Activated naive CD8-positive, alpha-beta T cell treated with anti-CD3 and anti-CD28 coated beads for 36 hours (primary cell): ENCODE data around the gene BCAS3. TPM values are rescaled to one million over a fixed set of nuclear protein-coding genes. Genes with fewer than 3 reads are reported as not detected.
A peak's percentile ranks its signal among the peaks of the same experiment; 100 is the strongest.

ENCODE experiments used
- DNase-seq: peaks from one replicate; pipeline ENCODE4 v3.0.0; 2021
- H3K27ac Mint-ChIP-seq: one replicate; pipeline ENCODE4 v1.8.0; 2022; ENCODE audit warnings: mild to moderate bottlenecking, moderate library complexity, mixed read lengths
- H3K27me3 Mint-ChIP-seq: one replicate; pipeline ENCODE4 v1.8.0; 2022; ENCODE audit warnings: mild to moderate bottlenecking, mixed read lengths
- H3K36me3 Mint-ChIP-seq: one replicate; pipeline ENCODE4 v1.8.0; 2021; ENCODE audit warnings: mild to moderate bottlenecking, mixed read lengths
- H3K4me1 Mint-ChIP-seq: one replicate; pipeline ENCODE4 v1.8.0; 2021; ENCODE audit warnings: mixed read lengths
- H3K4me3 Mint-ChIP-seq: one replicate; pipeline ENCODE4 v1.8.0; 2022; ENCODE audit warnings: mild to moderate bottlenecking, moderate library complexity, mixed read lengths
- H3K9me3 Mint-ChIP-seq: one replicate; pipeline ENCODE4 v1.8.0; 2022; ENCODE audit warnings: mixed read lengths
- total RNA-seq, 2 experiments: library from RNA; stranded (reverse); gene quantifications; one replicate each; pipeline ENCODE4 v1.2.3, GENCODE V29; 2021

The BCAS3 gene
- total RNA-seq, 2 experiments from 2014 or later = 4.9 to 7.0 TPM

DNA sequence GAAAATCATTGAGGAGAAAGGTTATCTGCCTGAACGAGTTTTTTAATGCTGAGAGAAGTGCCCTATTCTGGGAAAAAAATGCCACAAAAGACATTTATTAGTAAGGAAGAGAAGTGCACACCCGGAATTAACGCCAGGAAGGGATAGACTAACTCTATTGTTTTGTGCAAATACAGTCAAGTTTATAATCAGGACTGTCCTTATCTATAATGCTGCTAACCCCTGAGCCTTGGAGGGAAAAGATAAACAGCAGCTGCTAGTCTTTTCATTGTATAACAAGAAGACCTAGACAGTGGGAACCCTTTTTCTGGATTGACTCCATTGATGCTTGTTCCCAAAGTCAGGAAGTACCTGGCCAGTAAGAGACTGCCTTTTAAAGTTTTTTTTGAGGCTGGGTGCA, 26.5 kb downstream of the BCAS3 start:
- no peaks in the 10 kb centered on the region for H3K9me3 Mint-ChIP-seq
- no peaks in the 10 kb centered on the region for H3K27me3 Mint-ChIP-seq
- no peaks in the 10 kb centered on the region for H3K4me1 Mint-ChIP-seq
- H3K4me3 Mint-ChIP-seq = no peak overlapping the region
- no peak for DNase-seq
- no peak overlapping the region for H3K27ac Mint-ChIP-seq
- H3K36me3 Mint-ChIP-seq = no peaks in the 10 kb centered on the region

GRCh38 chr17:60712675-60713074, 35.0 kb downstream of the BCAS3 start:
- Mint-ChIP-seq H3K27me3 (no peaks in the 10 kb centered on the region), H3K27ac (no peak overlapping the region), H3K4me3 (no peak overlapping the region), H3K4me1 (no peaks in the 10 kb centered on the region), H3K36me3 (no peaks in the 10 kb centered on the region), H3K9me3 (no peaks in the 10 kb centered on the region)
- no peak for DNase-seq

DNA sequence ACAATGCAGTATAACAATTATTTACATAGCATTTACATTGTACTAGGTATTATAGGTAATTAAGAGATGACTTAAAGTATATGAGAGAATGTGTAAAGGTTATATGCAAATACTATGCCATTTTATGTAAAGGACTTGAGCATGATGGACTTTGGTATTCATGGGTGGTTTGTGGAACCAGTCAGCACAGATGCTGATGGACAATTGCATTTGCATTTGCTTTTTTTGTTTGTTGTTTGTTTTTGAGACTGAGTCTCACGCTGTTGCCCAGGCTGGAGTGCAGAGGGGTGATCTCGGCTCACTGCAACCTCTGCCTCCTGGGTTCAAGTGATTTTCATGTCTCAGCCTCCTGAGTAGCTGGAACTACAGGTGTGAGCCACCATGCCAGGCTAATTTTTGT, 36.0 kb downstream of the BCAS3 start:
- no peak overlapping the region for H3K27ac Mint-ChIP-seq
- H3K9me3 Mint-ChIP-seq = no peaks in the 10 kb centered on the region
- H3K4me1 Mint-ChIP-seq = no peaks in the 10 kb centered on the region
- no peak overlapping the region for H3K4me3 Mint-ChIP-seq
- H3K27me3 Mint-ChIP-seq = no peaks in the 10 kb centered on the region
- no peak for DNase-seq
- no peaks in the 10 kb centered on the region for H3K36me3 Mint-ChIP-seq

GRCh38 chr17:60716766-60717165, 39.1 kb downstream of the BCAS3 start:
- Mint-ChIP-seq H3K27ac (no peak overlapping the region), H3K4me1 (peaks cover 6% of the 10 kb centered on the region), H3K9me3 (no peaks in the 10 kb centered on the region), H3K4me3 (no peak overlapping the region), H3K36me3 (no peaks in the 10 kb centered on the region), H3K27me3 (no peaks in the 10 kb centered on the region)
- no peak for DNase-seq

DNA sequence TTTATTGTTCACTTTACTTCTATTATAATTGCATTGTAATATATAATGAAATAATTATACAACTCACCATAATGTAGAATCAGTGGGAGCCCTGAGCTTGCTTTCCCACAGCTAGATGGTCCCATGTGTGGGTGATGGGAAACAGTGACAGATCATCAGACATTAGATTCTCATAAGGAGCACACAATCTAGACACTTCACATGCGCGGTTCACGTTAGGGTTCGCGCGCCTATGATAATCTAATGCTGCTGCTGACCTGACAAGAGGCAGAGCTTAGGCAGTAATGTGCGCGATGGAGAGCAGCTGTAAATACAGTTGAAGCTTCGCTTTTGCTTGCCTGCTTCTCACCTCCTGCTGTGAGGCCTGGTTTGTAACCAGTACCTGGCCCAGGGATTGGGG, 40.2 kb downstream of the BCAS3 start:
- Mint-ChIP-seq H3K4me3 (no peak overlapping the region), H3K27me3 (no peaks in the 10 kb centered on the region), H3K27ac (no peak overlapping the region), H3K9me3 (no peaks in the 10 kb centered on the region), H3K4me1 (peaks cover 6% of the 10 kb centered on the region), H3K36me3 (no peaks in the 10 kb centered on the region)
- DNase-seq = no peak

GRCh38 chr17:60720763-60721531, 43.3 kb downstream of the BCAS3 start:
- Mint-ChIP-seq H3K4me3 (no peak overlapping the region), H3K27ac (no peak overlapping the region), H3K9me3 (no peaks in the 10 kb centered on the region), H3K27me3 (no peaks in the 10 kb centered on the region), H3K4me1 (peaks cover 6% of the 10 kb centered on the region), H3K36me3 (no peaks in the 10 kb centered on the region)
- peak; percentile 11 for DNase-seq

- Mint-ChIP-seq H3K36me3 (no peaks in the 10 kb centered on the region), H3K9me3 (no peaks in the 10 kb centered on the region), H3K4me3 (no peak overlapping the region), H3K4me1 (peaks cover 6% of the 10 kb centered on the region), H3K27ac (no peak overlapping the region), H3K27me3 (no peaks in the 10 kb centered on the region)
- no peak for DNase-seq
Measured at GRCh38 chr17:60724647-60725046, 47.0 kb downstream of the BCAS3 start.

DNA sequence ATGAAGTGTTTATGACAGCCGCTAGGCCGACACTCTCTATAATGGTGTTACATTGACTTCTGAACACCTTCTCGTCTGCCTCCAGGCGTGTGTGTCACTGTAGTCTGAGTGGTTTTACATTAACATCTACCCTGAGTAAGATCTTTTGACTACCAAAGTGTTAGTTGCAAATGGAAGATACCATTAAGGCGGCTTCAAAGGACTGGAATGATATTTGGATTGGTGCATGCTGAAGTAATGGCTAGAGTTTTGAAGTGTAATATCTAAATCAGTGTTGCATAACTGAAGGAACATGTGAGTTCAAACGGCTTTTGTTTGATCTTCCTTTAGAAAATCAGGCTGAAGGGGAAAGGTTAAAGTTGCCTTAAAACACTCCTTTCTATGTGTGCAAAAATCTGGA, 52.2 kb downstream of the BCAS3 start:
- Mint-ChIP-seq H3K4me1 (peaks cover 7% of the 10 kb centered on the region), H3K4me3 (no peak overlapping the region), H3K27ac (no peak overlapping the region), H3K27me3 (no peaks in the 10 kb centered on the region), H3K9me3 (no peaks in the 10 kb centered on the region), H3K36me3 (no peaks in the 10 kb centered on the region)
- no peak for DNase-seq

DNA sequence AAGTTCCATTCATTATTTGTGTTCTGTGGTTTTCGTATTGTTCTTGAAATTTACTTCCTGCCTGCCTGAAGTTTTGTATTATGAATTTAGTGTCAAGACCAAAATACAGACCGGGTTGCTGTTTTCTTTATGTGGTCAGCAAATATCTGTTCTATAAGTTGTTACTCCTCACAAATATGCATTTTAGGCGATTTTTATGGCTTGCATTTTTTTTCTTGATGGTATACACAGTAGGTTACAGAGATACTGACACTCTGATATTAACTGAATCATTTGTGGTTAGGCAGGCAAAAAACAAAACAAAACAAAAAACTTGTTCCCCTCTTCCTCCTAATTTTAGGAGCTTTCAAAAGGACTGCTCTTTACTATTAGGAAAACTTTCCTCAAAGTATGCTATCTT, 52.6 kb downstream of the BCAS3 start:
- no peaks in the 10 kb centered on the region for H3K36me3 Mint-ChIP-seq
- peaks cover 7% of the 10 kb centered on the region for H3K4me1 Mint-ChIP-seq
- no peak for DNase-seq
- no peak overlapping the region for H3K4me3 Mint-ChIP-seq
- no peak overlapping the region for H3K27ac Mint-ChIP-seq
- H3K9me3 Mint-ChIP-seq = no peaks in the 10 kb centered on the region
- no peaks in the 10 kb centered on the region for H3K27me3 Mint-ChIP-seq

- Mint-ChIP-seq H3K27me3 (no peaks in the 10 kb centered on the region), H3K36me3 (peaks cover 8% of the 10 kb centered on the region), H3K4me3 (no peak overlapping the region), H3K27ac (no peak overlapping the region), H3K9me3 (peaks cover 6% of the 10 kb centered on the region), H3K4me1 (peaks cover 12% of the 10 kb centered on the region)
- DNase-seq = no peak
Measured at GRCh38 chr17:60738287-60738686, 60.6 kb downstream of the BCAS3 start.

DNA sequence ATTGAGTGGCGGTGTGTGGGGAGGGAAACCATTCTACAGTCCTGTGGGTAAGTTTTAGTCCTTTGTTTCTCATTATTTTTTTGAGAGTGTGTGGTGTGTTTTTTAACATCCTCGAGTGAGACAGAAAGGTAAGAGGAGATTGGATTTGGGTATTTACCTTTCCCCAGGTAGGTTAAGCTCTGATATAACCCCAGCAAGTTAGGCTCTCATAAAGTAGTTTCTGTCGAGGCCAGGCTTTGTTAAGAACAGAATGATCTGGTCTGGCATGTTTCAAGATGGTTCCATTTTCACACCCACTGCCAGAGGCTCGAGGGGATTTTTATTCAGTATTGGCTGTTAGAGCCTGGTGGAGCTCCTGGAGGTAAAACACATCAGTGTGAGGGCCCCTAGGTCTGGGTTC, 62.9 kb downstream of the BCAS3 start:
- Mint-ChIP-seq H3K9me3 (peaks cover 6% of the 10 kb centered on the region), H3K27me3 (no peaks in the 10 kb centered on the region), H3K36me3 (peaks cover 8% of the 10 kb centered on the region), H3K4me3 (no peak overlapping the region), H3K4me1 (peaks cover 10% of the 10 kb centered on the region), H3K27ac (no peak overlapping the region)
- DNase-seq = no peak

DNA sequence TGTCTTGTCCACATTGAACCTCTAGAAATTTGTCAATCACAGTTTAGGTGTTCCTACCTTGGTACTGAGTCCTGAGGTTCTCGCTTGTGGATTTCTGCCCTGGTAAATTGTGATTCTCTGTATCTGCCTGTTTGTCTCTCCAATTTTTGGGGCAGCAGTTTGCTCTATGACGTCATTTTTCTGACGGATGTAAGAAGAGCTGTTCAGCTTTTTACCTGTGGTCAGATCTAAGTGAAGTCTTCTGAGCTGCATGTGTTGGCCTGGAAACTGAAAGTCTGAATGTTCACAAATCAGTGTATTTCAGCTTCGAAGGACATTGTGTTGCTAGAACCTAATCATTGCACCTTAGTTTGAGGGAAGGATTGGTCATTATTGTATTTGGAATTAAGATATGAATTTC, 63.4 kb downstream of the BCAS3 start:
- no peak overlapping the region for H3K27ac Mint-ChIP-seq

DNA sequence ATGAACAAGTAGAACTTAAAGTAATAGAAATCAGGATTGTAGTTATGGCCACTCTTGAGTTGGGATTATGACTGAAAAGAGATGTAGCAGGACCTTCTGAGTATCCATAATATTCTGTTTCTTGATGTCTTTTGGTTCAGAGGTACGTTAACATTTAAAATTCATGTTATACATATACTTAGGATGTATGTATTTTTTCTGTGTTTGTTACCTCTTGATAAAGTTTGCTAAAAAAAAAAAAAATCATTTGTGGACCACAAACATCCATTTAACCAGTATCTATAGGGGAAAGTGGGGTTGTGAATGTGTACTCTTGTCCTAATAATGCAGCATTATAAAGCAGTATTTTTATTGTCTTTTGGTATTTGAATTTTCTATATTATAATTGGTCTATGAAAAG, 65.6 kb downstream of the BCAS3 start:
- Mint-ChIP-seq H3K4me1 (peaks cover 2% of the 10 kb centered on the region), H3K36me3 (peaks cover 2% of the 10 kb centered on the region), H3K27me3 (no peaks in the 10 kb centered on the region), H3K27ac (no peak overlapping the region), H3K9me3 (peaks cover 4% of the 10 kb centered on the region), H3K4me3 (no peak overlapping the region)
- DNase-seq = no peak

More for the DNA sequence above, 63.4 kb downstream of the BCAS3 start:
- H3K4me3 Mint-ChIP-seq = no peak overlapping the region
- H3K36me3 Mint-ChIP-seq = peaks cover 8% of the 10 kb centered on the region
- peaks cover 6% of the 10 kb centered on the region for H3K9me3 Mint-ChIP-seq
- no peaks in the 10 kb centered on the region for H3K27me3 Mint-ChIP-seq
- H3K4me1 Mint-ChIP-seq = peaks cover 10% of the 10 kb centered on the region
- no peak for DNase-seq

- Mint-ChIP-seq H3K27ac (no peak overlapping the region), H3K4me1 (peaks cover 2% of the 10 kb centered on the region), H3K9me3 (peaks cover 3% of the 10 kb centered on the region), H3K36me3 (peaks cover 2% of the 10 kb centered on the region), H3K27me3 (no peaks in the 10 kb centered on the region), H3K4me3 (no peak overlapping the region)
- no peak for DNase-seq
Measured at GRCh38 chr17:60743799-60744198, 66.1 kb downstream of the BCAS3 start.

DNA sequence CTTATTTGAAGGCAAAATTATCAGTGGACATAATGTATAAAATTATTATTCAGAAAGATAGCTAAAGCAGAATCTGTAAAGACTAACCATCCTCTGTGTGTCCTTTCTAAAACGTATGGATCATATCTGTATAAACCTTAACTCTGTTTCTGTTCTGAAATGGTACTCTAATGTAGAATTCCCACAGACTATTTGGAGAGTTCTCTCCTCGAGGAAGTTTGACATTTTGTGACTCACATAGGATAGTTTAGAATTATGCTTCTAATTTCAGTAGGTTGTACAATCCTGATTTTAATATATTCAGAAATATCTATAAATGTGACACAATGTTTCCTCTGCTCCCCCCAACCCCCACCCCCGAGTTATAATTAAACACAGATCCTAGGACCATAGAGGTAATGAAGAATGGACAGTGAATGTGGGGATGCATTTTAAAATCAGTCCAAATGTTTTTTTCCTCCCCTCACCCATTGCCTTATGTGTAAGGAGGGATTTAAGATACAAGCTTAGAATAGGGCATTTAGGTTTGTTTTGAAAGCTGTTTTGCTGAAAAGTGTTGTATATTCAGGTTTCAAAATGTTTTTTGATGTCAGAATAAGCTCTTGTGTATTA, 66.8 kb downstream of the BCAS3 start:
- Mint-ChIP-seq H3K4me3 (no peak overlapping the region), H3K27ac (no peak overlapping the region), H3K36me3 (peaks cover 2% of the 10 kb centered on the region), H3K4me1 (peaks cover 2% of the 10 kb centered on the region), H3K27me3 (no peaks in the 10 kb centered on the region), H3K9me3 (peaks cover 1% of the 10 kb centered on the region)
- DNase-seq = no peak

DNA sequence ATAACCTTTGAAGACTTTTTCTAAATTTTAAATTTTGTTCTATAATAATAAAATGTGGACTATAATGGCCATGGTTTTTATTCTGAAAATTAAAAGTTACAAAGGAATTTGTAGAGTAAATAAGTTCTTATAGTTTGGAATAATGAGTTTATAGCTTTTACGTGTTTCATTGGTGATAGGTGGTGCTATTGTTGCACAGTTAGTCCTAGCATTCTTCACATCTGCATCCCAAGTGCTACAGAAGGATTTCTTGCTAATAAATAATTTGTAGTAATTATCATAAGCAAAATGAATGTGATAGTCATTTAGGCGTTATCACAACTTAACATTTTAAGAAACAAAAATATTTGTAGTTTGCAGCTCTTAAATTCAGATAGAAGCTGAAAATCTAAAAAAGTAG, 67.9 kb downstream of the BCAS3 start:
- peaks cover 2% of the 10 kb centered on the region for H3K36me3 Mint-ChIP-seq
- H3K27ac Mint-ChIP-seq = no peak overlapping the region
- no peak overlapping the region for H3K4me3 Mint-ChIP-seq
- peaks cover 2% of the 10 kb centered on the region for H3K4me1 Mint-ChIP-seq
- H3K27me3 Mint-ChIP-seq = no peaks in the 10 kb centered on the region
- H3K9me3 Mint-ChIP-seq = peaks cover under 1% of the 10 kb centered on the region
- DNase-seq = no peak
